Inferior parietal cortex (tissue), 1 donor: Measurements from ENCODE around the gene CYFIP1.

Source experiments
- DNase-seq: peaks from one replicate; pipeline ENCODE4 v3.0.0-alpha.2; 2016; ENCODE audit errors: extremely low spot score

Gene CYFIP1

DNA sequence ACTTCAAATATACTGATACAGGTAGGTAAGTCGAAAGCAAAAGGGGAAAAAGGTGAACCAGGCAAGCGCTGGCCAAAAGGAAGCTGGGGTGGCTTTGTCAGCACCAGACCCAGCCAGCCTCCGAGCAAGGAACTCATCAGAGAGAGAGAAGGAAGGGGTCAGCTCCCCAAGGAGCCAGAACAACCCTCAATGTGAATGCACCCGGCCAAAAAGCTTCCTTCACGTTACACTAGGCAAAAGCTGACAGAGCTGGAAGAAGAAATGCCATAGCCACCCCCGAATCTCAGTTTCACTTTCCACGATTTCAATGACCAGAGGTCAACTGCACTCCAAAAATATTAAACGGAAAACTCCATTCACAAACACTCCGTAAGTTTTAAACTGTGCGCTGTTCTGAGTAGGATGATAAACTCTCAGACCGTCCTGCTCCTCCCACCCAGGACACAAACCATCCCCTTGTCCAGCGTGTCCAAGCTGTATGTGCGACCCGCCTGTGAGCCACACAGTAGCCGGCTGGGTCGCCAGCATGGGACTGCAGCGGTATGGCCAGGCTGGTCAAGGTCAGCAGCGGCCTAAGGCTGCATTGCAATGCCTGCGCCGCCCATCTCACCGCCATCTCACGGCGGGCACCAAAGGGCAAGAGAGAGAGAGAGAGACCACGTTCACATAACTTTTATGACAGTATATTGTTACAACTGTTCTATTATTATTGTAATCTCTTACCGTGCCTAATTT is 29.7 kb downstream of the CYFIP1 start:
- DNase-seq, result no peak

DNA sequence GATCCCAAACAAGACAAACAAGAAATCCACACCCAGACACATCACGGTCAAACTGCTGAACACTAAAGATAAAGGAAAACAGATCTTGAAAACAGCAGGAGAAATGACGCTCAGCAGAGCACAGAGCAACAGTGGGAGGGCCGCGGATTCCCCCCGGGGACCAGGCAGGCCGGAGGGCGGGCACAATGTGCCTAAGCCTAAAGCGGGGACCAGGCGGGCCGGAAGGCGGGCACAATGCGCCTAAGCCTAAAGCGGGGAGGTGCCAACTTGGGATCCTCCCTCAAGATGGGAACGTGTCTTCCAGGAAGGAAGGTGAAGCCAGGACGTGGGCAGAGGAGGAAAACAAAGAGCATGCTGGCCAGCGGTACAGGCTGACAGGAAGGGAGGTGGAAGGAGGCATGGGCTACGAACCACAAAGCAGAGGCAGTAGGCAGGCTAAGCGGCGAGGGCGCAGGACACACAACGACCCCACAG is 31.1 kb downstream of the CYFIP1 start:
- DNase-seq, result no peak

DNA sequence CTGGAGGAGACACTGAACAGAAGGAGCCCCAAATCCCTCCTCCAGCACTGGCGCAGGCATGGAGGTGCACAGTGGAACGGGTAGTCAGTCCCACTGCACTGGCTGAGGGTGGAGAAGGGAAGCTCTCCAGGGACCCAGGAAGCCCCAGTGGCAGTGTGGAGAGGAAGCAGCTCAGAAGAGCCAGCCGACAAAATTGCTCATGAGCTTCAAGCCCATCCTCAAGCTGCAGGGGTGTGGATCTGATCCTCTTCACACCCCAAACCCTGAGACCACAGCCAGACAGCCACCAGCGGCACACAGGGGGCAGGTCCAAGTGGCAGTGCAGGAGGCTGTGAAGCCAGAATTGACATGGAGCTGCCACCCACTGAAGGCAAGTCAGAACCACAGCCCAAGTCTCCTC is 32.1 kb downstream of the CYFIP1 start:
- no peak for DNase-seq

DNA sequence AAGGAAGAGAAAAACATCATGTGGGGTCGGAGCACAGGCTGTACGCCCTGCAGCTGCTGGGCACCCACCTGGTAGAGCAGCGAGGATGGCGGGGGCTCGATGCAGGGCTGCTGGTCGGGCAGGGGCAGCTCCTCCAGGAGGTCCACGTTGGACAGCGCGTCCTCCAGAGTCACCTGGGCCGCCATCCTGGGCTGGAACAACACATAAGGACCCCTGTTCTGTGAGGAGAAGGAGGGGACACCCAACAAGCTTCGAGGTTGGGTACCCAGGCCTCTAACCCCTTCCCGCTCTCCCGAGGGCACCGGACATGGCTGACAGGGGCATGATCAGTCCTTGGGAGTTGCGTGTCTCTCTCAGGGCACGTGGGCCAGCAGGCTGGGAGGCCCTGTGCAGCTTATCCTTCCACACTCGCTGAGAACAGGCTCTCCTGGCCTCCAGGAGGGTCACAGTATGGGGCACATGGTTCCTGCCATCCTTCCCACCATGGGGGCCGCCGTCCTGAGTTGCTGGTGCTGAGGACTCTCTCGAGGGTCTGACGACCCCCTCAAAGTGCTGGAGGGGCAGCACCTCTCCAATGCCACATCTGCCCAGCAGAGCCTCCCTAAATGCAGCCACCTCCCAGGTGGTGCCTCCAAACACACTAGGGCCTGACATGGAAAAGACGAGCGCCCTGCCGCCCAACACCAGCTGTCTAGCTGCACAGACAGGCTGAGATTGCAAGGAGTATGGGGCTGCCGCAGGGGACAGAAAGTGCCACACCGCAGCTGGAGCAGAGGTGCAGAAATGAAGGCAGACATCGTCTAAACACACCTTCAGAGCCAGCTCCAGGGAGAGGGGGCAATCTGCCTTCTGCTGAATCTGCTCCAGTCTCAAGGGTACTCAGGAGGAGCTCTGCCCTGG is 32.8 kb downstream of the CYFIP1 start:
- no peak for DNase-seq

DNA sequence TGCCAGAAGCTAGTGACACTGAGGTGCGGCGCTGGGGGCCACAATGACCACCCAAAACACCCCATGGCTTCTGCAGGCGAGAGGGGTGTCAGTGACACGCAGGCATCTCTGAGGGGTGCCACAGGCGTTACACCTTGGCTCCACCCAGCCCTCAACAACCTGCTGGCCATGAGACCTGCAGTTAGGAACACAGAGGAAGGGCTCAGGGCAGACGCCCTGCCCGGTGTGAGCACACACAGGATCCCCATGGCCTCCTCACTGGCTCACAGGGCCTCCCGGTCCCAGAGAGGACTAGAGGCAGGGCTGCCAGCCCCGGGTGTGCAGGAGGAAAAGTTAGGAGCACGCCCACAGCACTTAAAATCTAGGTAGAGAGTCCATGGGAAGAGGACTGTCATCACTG is 35.1 kb downstream of the CYFIP1 start:
- DNase-seq, result no peak

DNA sequence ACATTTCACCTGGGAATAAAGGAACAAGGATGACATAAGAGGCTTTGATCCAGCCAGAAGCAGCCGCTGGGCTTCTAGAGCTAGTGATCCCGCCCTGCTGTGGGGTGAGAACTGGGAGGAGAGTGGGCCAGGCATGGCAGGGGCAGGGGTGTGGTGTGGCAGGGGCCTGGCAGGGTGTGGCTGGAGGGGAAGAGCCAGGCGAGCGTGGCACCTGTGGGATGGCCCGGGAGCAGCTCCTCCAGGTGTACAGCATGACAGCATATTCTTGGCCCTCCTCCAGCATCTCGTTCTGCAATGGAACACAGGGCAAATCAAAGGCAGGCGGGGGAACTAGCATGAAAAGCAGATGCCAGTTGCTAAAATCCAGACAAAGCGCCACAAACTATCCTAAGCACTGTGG is 35.5 kb downstream of the CYFIP1 start:
- no peak for DNase-seq

DNA sequence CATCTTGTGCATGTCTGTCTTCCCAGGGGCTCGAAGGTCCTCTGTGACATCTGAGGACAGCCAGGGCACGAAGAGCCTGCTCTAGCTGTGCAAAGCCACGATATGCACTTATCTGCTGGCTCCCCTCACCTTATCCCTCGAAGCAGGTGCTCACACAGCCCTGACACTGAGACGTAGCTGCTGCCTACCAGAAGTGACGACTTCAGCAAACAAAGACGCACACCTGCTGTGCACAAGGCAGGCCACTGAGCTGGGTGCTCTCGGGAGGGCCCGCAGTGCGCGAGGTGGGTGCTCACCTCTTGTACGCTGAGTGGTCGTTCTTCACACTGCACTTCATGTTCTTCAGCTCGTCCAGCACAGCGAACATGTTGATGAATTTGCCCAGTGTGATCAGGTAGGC is 37.3 kb downstream of the CYFIP1 start:
- DNase-seq, result no peak

DNA sequence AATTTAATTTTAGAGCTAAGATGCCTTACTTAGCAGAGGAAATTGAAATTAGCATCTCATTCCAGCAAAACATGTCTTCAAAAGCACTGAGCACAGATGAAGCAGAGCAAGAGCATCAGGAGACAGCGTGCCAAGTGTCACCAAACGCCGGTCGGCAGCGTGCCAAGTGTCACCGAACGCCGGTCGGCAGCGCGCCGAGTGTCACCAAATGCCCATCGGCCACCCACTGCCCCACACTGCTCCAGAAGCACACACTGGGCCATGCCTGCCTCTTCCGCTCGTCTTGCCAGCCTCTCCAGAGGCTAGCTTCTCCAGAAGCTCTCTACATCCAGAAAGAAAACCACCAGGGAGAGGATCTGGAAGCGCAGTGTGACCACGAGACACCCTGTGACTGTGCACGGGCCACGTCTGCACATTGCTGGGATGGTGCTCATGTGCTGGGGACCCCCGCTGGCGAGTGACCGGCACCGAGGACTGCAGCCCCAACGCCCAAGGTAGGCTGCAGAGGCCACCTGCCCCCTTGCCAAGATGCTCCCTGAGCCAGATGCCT is 37.8 kb downstream of the CYFIP1 start:
- no peak for DNase-seq

GRCh38 chr15:22941179-22941578 is 39.0 kb downstream of the CYFIP1 start:
- no peak for DNase-seq

- no peak for DNase-seq
Observed at GRCh38 chr15:22939652-22940061, 40.5 kb downstream of the CYFIP1 start.

- no peak for DNase-seq
Observed at GRCh38 chr15:22939051-22939450, 41.1 kb downstream of the CYFIP1 start.

DNA sequence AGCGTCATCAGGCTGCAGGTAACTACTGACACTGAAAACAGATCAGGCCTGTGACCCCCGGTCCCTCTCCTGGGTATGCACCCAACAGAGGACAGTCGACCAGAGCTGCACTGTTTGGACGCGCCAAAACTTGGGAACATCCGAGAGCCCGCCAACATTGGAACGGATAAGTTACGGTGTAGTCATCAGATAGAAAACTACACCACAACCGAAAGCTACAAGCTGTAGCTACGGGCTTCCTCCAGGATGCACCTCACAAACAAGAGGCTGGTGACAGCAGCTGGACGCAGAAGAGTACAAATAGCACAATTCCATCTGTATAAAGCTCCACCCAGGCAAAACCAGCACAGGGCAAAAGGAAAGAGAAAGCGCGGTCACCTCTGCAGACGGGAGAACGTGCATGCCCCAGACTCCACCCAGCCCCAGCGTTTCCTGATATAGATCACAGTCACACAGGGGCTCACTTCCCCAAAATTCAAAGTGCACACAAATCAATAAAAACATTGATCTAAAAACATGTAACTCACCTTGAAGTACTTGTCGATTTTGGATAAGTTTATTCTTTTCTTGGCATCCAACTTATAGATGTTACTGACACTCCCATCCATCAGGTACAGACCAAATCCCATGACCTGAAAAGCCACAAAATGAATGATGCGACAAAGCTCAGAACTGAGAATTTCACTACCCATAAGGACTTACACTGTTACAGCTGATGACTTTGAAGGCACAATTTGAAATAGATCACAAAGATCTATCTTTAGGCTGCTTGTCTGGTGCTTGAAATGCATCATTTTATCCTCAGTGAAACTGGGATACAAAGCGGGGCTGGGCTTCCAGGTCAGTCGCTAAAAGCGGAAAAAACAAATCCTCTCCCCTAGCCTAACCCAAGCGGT is 43.3 kb downstream of the CYFIP1 start:
- no peak for DNase-seq

GRCh38 chr15:22933641-22934061 is 46.5 kb downstream of the CYFIP1 start:
- no peak for DNase-seq

- DNase-seq, result no peak
Observed at GRCh38 chr15:22931784-22932536, 48.2 kb downstream of the CYFIP1 start.

DNA sequence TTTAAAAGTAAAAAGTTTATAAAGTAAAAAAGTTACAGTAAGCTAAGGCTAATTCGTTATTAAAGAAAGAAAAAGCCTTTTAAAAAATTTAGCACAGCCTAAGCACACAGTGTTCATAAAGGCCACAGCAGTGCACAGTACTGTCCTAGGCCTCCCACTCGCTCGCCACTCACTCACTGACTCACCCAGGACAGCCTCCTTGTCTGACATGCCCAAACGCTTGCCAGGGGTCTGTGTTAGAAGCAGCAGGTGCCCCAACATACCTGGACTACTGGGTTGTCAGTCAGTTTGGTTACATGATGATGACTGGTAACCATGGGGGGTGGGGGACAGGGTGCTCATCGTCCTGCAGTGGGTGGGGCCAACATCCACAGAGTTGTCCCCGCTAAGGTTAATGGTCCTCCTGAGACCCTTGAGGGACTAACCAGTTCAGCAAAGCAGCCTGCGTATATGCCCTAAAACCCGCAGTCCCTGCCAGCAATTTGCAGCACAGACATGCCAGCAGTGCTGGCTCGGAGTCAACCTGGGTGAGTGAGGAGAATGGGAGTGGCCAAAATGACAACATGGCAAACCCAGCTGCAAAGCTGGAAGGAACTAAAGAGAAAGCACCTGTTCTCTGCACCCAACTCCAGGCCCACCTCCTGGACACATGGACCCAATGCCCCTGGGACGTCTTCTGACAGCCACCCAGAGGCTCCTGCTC is 49.2 kb downstream of the CYFIP1 start:
- DNase-seq, result no peak

DNA sequence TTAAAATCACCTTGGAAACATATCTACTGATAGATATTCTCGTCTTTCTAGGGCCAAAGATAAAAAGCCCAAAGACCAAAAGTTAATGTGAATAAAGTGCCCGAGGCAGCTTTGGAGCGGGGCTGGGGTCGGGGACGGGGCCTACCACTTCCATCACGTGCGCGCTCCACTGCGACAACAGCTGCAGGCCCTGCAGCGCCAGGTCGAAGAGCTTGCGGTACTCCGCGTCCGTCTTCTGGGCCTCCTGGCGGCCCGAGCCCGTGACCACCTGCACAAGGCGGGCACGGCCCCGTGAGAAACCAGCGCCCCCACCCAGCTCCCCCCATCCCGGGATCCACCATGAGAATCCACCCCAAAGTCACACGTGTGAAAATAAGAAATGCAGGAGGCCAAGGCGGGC is 52.4 kb downstream of the CYFIP1 start:
- no peak for DNase-seq

DNA sequence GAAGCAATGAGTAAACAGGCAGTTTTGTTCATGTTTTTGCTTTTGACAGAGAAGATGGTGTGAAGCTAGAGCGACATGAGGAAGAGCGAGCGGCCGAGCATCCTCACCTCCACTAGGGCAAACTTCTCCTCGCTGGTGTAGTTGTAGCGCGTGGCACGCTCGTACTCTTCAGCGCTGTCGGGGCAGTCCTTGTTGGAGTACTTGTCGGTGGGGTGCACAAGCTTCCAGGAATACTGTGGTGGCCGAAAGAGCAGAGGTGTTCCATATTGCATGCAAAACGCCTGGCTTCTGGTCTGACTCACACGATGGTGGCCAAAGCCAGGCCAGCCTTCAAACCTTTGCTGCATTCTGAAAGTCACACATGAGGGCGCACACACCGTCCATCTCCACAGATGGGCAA is 54.3 kb downstream of the CYFIP1 start:
- no peak for DNase-seq

- no peak for DNase-seq
Observed at GRCh38 chr15:22922003-22922402, 58.2 kb downstream of the CYFIP1 start.

DNA sequence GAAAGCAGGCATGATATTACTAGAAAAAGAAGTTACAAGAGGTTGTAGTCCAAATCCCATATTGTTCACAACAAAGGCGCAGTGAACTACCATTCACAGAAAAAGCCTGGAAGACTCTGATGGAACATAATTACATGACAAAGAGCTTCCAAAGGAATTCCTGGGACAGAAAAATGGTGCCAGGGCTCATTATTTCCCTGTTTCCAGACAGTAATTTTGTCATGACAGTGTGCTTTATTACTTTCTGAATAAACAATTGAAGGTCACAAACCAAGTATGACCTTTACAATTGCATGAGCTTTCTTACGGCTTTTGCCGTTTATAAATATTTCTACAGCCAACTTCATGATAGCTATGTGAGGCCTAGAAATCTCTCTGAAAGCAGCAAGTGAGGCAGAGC is 61.0 kb downstream of the CYFIP1 start:
- no peak for DNase-seq

DNA sequence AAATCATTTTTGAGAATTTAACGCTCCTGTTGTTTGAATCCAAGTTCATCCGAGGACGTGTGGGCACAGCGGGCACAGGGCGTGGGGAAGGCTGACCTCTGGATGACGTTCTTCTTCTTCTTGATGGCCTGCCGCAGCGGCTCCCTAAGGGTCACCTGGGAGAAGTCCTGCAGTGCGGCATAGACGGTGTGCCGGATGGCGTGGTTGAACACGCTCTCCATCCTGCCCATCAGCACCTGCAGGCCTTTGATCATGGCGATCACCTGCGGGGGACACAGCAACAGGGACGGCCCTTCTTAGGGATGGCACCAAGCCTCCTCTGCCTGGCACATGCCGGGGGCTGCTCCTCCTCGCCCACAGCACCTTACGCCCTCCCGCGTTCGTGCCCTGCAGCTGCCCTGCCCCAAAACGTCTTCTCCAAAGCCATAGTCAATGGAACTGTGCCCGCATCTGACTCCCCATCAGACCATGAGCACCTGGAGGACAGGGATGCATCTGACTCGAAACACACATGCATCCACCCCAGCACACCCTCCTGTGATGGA is 61.5 kb downstream of the CYFIP1 start:
- DNase-seq, result no peak
